Thoracic aorta (tissue), 2 donors: Measurements from ENCODE around the gene CADPS. TPM values are rescaled to one million over a fixed set of nuclear protein-coding genes. Genes with fewer than 3 reads are reported as not detected.

Source experiments
- ATAC-seq: fragments of 150-250 bp; one replicate; pipeline ENCODE4 v1.8.0; 2017; ENCODE audit warnings: low read depth; ENCODE audit not compliant: insufficient number of reproducible peaks, low FRiP score
- DNase-seq: peaks from one replicate; pipeline ENCODE4 v3.0.0-alpha.2; 2020; ENCODE audit warnings: low spot score
- H3K27ac ChIP-seq, 2 donors: fragments of 200-600 bp; sonication (generic); 1 replicate in 1 of 2; 2 replicates in 1 of 2; pipeline ENCODE4 v1.5.1; 2016; ENCODE audit warnings: mild to moderate bottlenecking in 2 of 2, moderate library complexity in 2 of 2
- H3K27me3 ChIP-seq: fragments of 200-600 bp; sonication (generic); replicated peaks from 2 replicates; pipeline ENCODE4 v1.6.0; 2016; ENCODE audit warnings: mild to moderate bottlenecking; ENCODE audit not compliant: insufficient read depth
- H3K36me3 ChIP-seq: fragments of 200-600 bp; sonication (generic); one replicate; pipeline ENCODE4 v1.5.1; 2016
- H3K4me1 ChIP-seq, 2 donors: fragments of 200-600 bp; sonication (generic); 1 replicate in 1 of 2; 2 replicates in 1 of 2; pipeline versions ENCODE4 v1.5.1 to v1.6.0; 2016; ENCODE audit warnings: low read depth in 2 of 2, mild to moderate bottlenecking in 1 of 2; ENCODE audit not compliant: control insufficient read depth in 1 of 2
- H3K4me3 ChIP-seq: fragments of 200-600 bp; sonication (generic); 2 replicates; pipeline ENCODE4 v1.5.1; 2016; ENCODE audit warnings: mild to moderate bottlenecking
- H3K9me3 ChIP-seq: fragments of 200-600 bp; sonication (generic); 2 replicates; pipeline ENCODE4 v1.5.1; 2016
- CTCF ChIP-seq: fragments of 200-600 bp; sonication (generic); IDR thresholded peaks from one replicate; pipeline ENCODE4 v1.5.1; 2019; ENCODE audit warnings: antibody characterized with exemption
- total RNA-seq, 2 donors: library from RNA; depleted of rRNA; stranded (reverse); fragments of >200 nt; gene quantifications; one replicate each; pipeline versions ENCODE4 v1.1.0 to v1.2.3, GENCODE V29; 2016

CADPS gene
- total RNA-seq, 2 donors from 2014 or later: 0.14 to 7.2 TPM

- Histone ChIP-seq H3K4me1 (no peaks in the 10 kb centered on the region), H3K36me3 (no peaks in the 10 kb centered on the region), H3K4me3 (no peak overlapping the region), H3K9me3 (no peaks in the 10 kb centered on the region), H3K27ac (no peak overlapping the region), H3K27me3 (no peaks in the 10 kb centered on the region)
- no peak for TF ChIP-seq CTCF
- ATAC-seq (no peak), DNase-seq (no peak)
Measured at GRCh38 chr3:62885136-62885535, 9.9 kb upstream of the CADPS start.

- no peaks in the 10 kb centered on the region for H3K9me3 ChIP-seq
- TF ChIP-seq CTCF: no peak
- no peaks in the 10 kb centered on the region for H3K36me3 ChIP-seq
- no peaks in the 10 kb centered on the region for H3K27me3 ChIP-seq
- ATAC-seq (no peak), DNase-seq (no peak)
- no peaks in the 10 kb centered on the region for H3K4me1 ChIP-seq
- no peak overlapping the region for H3K27ac ChIP-seq
- no peak overlapping the region for H3K4me3 ChIP-seq
Measured at GRCh38 chr3:62884096-62884870, 9.1 kb upstream of the CADPS start.

- no peak overlapping the region for H3K27ac ChIP-seq
- H3K36me3 ChIP-seq: no peaks in the 10 kb centered on the region
- H3K4me1 ChIP-seq: no peaks in the 10 kb centered on the region
- TF ChIP-seq CTCF: no peak
- H3K4me3 ChIP-seq: no peak overlapping the region
- ATAC-seq: no peak
- no peaks in the 10 kb centered on the region for H3K9me3 ChIP-seq
- DNase-seq: no peak
- H3K27me3 ChIP-seq: no peaks in the 10 kb centered on the region
Measured at GRCh38 chr3:62882676-62883200, 7.5 kb upstream of the CADPS start.

DNA sequence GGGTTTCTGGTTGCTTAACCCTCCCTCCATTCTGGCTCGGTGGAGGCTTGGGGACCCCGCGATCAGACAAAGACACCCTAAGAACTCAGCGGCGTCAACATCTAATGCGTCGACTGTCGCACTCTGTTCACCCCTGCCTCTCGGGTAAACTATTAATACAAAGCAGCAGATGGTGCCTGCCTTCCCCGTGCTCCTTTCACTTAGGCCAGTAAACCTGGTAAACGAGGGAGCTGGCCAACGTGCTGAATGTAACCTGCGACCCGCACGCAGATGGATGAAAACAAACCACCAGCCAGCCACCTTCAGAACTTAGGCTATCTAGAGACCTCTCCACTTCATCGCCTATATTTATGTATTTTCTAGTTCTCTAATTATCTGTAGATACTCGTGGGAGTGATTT, 848 bp upstream of the CADPS start:
- no peak for TF ChIP-seq CTCF
- Histone ChIP-seq H3K36me3 (no peaks in the 10 kb centered on the region), H3K9me3 (no peaks in the 10 kb centered on the region), H3K27me3 (peaks cover 10% of the 10 kb centered on the region), H3K27ac (no peak overlapping the region), H3K4me1 (peaks cover 2 to 14% of the 10 kb centered on the region in 2 donors), H3K4me3 (no peak overlapping the region)
- no peak for DNase-seq
- ATAC-seq: no peak

DNA sequence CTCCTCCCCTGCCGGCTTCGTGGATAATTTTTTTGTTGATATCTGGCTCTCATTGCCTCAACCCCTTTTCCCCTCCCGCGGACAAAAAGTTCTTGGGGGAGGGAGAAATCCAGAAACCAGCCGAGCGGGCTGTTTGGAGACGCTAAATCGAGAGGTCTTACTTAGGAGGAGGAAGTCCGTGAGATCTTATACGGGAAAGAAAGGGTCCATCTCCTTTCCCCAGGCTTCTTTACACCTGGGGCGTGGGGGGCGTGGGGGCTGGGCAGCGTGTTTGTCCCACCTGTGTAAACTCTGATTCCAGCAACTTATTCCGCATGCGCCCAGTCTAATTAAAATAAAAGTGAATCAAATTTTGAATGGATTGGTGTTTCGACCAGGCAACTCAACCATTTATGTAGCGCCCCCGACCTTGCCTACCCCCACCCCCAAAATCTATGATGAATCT, 364 bp upstream of the CADPS start:
- no peak for ATAC-seq
- peaks cover 2 to 14% of the 10 kb centered on the region in 2 donors for H3K4me1 ChIP-seq
- DNase-seq: no peak
- H3K4me3 ChIP-seq: no peak overlapping the region
- H3K27me3 ChIP-seq: peaks cover 10% of the 10 kb centered on the region
- H3K27ac ChIP-seq: no peak overlapping the region
- H3K9me3 ChIP-seq: no peaks in the 10 kb centered on the region
- no peak for TF ChIP-seq CTCF
- H3K36me3 ChIP-seq: no peaks in the 10 kb centered on the region
